HL-60/S4 (cell line): Measurements from ENCODE around the gene TMF1.

ENCODE experiments used
- in situ Hi-C: fragments of 300-500 bp; cut with MboI; formaldehyde crosslinking; loops from 2 replicates; pipeline ENCODE4 v1.14.3; 2022; ENCODE audit warnings: low sequenced_read_pairs

Gene TMF1

GRCh38 chr3:69051756-69052471, at the start of gene TMF1:
TSS of gene TMF1 (minus strand) at chr3:69052333. CDS start at chr3:69052086, 247 bp downstream.
- in situ Hi-C loops = no loop called here

GRCh38 chr3:69099576-69099975, 47.4 kb upstream of the TMF1 start:
- in situ Hi-C loops = no loop called here

GRCh38 chr3:69097407-69098086, 45.4 kb upstream of the TMF1 start:
- in situ Hi-C loops = no loop called here

GRCh38 chr3:69096299-69096698, 44.2 kb upstream of the TMF1 start:
- in situ Hi-C loops = no loop called here

GRCh38 chr3:69095636-69096035, 43.5 kb upstream of the TMF1 start:
- in situ Hi-C loops = no loop called here

GRCh38 chr3:69094467-69095205, 42.5 kb upstream of the TMF1 start:
- in situ Hi-C loops = no loop called here

GRCh38 chr3:69092030-69092516, 39.9 kb upstream of the TMF1 start:
- in situ Hi-C loops = no loop called here

GRCh38 chr3:69091389-69092029, 39.4 kb upstream of the TMF1 start:
- in situ Hi-C loops = no loop called here

GRCh38 chr3:69090021-69090420, 37.9 kb upstream of the TMF1 start:
- in situ Hi-C loops = no loop called here

- in situ Hi-C loops = no loop called here
Observed at GRCh38 chr3:69088063-69088462, 35.9 kb upstream of the TMF1 start.

GRCh38 chr3:69087030-69087791, 35.1 kb upstream of the TMF1 start:
- in situ Hi-C loops = no loop called here

- in situ Hi-C loops = no loop called here
Observed at GRCh38 chr3:69085833-69086722, 33.9 kb upstream of the TMF1 start.

- in situ Hi-C loops = no loop called here
Observed at GRCh38 chr3:69085168-69085832, 33.2 kb upstream of the TMF1 start.

- in situ Hi-C loops = no loop called here
Observed at GRCh38 chr3:69084326-69085167, 32.4 kb upstream of the TMF1 start, which contains the start of gene ARL6IP5. TSS of gene ARL6IP5 (plus strand) at chr3:69084937. CDS start at chr3:69085048, 111 bp downstream.

GRCh38 chr3:69082805-69083204, 30.7 kb upstream of the TMF1 start:
- in situ Hi-C loops = no loop called here

GRCh38 chr3:69082361-69082760, 30.2 kb upstream of the TMF1 start:
- in situ Hi-C loops = no loop called here

GRCh38 chr3:69081583-69082262, 29.6 kb upstream of the TMF1 start:
- in situ Hi-C loops = no loop called here
